Fibroblast of mammary gland (primary cell): ENCODE results near the gene GNA15.

Experiments
- DNase-seq: peaks from one replicate; pipeline ENCODE4 v3.0.0-alpha.2; 2010; ENCODE audit warnings: low read depth
- H3K4me3 ChIP-seq: 2 replicates; pipeline ENCODE4 v1.5.1; 2011; ENCODE audit warnings: low read depth, mild to moderate bottlenecking, low read length, moderate library complexity; ENCODE audit not compliant: control insufficient read depth
- CTCF ChIP-seq: conservative IDR thresholded peaks from 2 replicates; pipeline ENCODE4 v1.5.1; 2011; ENCODE audit warnings: low read depth, low read length, inconsistent platforms; ENCODE audit not compliant: control insufficient read depth, insufficient read depth

The GNA15 gene

DNA sequence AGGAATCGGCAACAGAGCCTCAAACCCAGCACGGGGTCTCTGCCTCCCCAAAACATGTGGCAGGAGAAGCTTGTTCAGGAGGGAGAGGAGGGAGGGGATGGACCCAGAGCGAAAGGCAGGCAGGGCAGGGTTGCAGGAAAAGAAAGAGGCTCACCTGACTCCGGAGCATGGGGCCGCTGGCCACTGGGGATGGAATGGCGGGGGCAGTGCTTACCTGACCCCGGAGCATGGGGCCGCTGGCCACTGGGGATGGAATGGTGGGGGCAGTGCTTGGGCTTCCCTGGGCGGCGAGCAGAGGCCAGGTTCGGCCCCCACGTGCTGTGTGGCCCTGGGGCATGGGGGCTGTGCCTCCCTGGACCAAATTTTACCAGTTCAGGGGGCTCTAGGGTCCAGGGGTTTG lies 75.4 kb downstream of the GNA15 start:
- no peak for DNase-seq
- TF ChIP-seq CTCF, result no peak
- no peak overlapping the region for H3K4me3 ChIP-seq

DNA sequence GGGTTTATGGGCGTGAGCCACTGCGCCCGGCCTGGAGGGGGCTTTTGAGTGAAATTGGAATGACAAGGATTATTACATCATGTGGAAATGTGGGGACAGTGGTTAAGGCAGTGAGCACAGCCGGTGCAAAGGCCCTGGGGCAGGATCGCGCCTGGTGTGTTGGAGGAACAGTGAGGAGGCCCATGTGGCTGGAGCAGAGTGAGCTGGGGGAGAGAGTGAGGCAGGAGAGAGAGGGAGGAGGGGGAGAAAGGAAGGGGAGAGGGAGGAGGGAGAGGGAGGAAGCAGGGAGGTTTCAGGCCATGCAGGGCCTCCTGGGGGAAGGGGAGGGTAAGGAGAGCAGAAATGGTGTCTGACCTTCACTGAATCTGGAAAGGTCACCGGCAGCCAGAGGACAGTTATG lies 77.3 kb downstream of the GNA15 start:
- no peak overlapping the region for H3K4me3 ChIP-seq
- TF ChIP-seq CTCF, result no peak
- no peak for DNase-seq
